ENCODE measurements around the gene LMF1.
"Not testable (repeated sequence)": the region's sequence is repeated elsewhere in the genome, so short reads cannot be mapped to it uniquely, and the experiment has no call there.

Gene LMF1

GRCh38 chr16:860891-861290 is 109.9 kb downstream of the LMF1 start:
- Histone ChIP-seq H3K9me3 (ENCODE audit: insufficient read depth, low read length) (no peaks in the 10 kb centered on the region; the same call in 1 of the 2 replicates), H3K27me3 (ENCODE audit: low read depth, low read length) (no peaks in the 10 kb centered on the region)

GRCh38 chr16:858971-859370 is 111.8 kb downstream of the LMF1 start:
- not testable (repeated sequence) for H3K27ac ChIP-seq (ENCODE audit: low read length); H3K4me3 ChIP-seq (ENCODE audit: low read length); H3K9ac ChIP-seq (ENCODE audit: low read length); H4K20me1 ChIP-seq (ENCODE audit: insufficient read depth, low read length); H3K36me3 ChIP-seq (replicated peaks; ENCODE audit: low read depth, low read length); H2AFZ ChIP-seq (ENCODE audit: low read depth, low read length); H3K9me3 ChIP-seq (ENCODE audit: insufficient read depth, low read length); H3K79me2 ChIP-seq (ENCODE audit: low read length); H3K27me3 ChIP-seq (ENCODE audit: low read depth, low read length); H3K4me2 ChIP-seq (ENCODE audit: low read length); H3K4me1 ChIP-seq (ENCODE audit: low read length)

More at GRCh38 chr16:860891-861290, 109.9 kb downstream of the LMF1 start:
- H3K9ac ChIP-seq (ENCODE audit: low read length) = no peak overlapping the region
- peaks cover 12% of the 10 kb centered on the region for H3K4me1 ChIP-seq (ENCODE audit: low read length)
- no peaks in the 10 kb centered on the region for H3K36me3 ChIP-seq (replicated peaks; ENCODE audit: low read depth, low read length)
- H2AFZ ChIP-seq (ENCODE audit: low read depth, low read length) = no peak overlapping the region
- H3K4me3 ChIP-seq (ENCODE audit: low read length) = no peak overlapping the region
- H3K4me2 ChIP-seq (ENCODE audit: low read length) = no peak overlapping the region
- H3K79me2 ChIP-seq (ENCODE audit: low read length) = no peaks in the 10 kb centered on the region
- no peaks in the 10 kb centered on the region for H4K20me1 ChIP-seq (ENCODE audit: insufficient read depth, low read length)
- no peak overlapping the region for H3K27ac ChIP-seq (ENCODE audit: low read length)
- no peak for TF ChIP-seq CTCF (IDR thresholded peaks at IDR 0.05; ENCODE audit: low read depth, low read length)
- no peak for TF ChIP-seq EZH2phosphoT487 (IDR thresholded peaks at IDR 0.05; ENCODE audit: low read depth)

- H3K4me1 ChIP-seq (ENCODE audit: low read length); H2AFZ ChIP-seq (ENCODE audit: low read depth, low read length); H3K79me2 ChIP-seq (ENCODE audit: low read length); H3K27me3 ChIP-seq (ENCODE audit: low read depth, low read length); H4K20me1 ChIP-seq (ENCODE audit: insufficient read depth, low read length); H3K36me3 ChIP-seq (replicated peaks; ENCODE audit: low read depth, low read length); H3K4me3 ChIP-seq (ENCODE audit: low read length); H3K9ac ChIP-seq (ENCODE audit: low read length); H3K9me3 ChIP-seq (ENCODE audit: insufficient read depth, low read length); H3K4me2 ChIP-seq (ENCODE audit: low read length); H3K27ac ChIP-seq (ENCODE audit: low read length): not testable (repeated sequence)
Observed at GRCh38 chr16:858441-858840, 112.3 kb downstream of the LMF1 start.

GRCh38 chr16:856811-857210 is 114.0 kb downstream of the LMF1 start:
- H3K9ac ChIP-seq (ENCODE audit: low read length) = no peak overlapping the region
- H3K36me3 ChIP-seq (replicated peaks; ENCODE audit: low read depth, low read length) = no peaks in the 10 kb centered on the region
- no peaks in the 10 kb centered on the region for H4K20me1 ChIP-seq (ENCODE audit: insufficient read depth, low read length)
- no peaks in the 10 kb centered on the region for H3K4me1 ChIP-seq (ENCODE audit: low read length)
- H2AFZ ChIP-seq (ENCODE audit: low read depth, low read length) = no peak overlapping the region
- H3K27me3 ChIP-seq (ENCODE audit: low read depth, low read length) = no peaks in the 10 kb centered on the region
- no peak overlapping the region for H3K4me2 ChIP-seq (ENCODE audit: low read length)
- H3K9me3 ChIP-seq (ENCODE audit: insufficient read depth, low read length) = no peaks in the 10 kb centered on the region; the same call in 1 of the 2 replicates
- no peaks in the 10 kb centered on the region for H3K79me2 ChIP-seq (ENCODE audit: low read length)
- H3K27ac ChIP-seq (ENCODE audit: low read length) = no peak overlapping the region
- no peak overlapping the region for H3K4me3 ChIP-seq (ENCODE audit: low read length)
- TF ChIP-seq CTCF (IDR thresholded peaks at IDR 0.05; ENCODE audit: low read depth, low read length) = no peak
- TF ChIP-seq EZH2phosphoT487 (IDR thresholded peaks at IDR 0.05; ENCODE audit: low read depth) = no peak

- Histone ChIP-seq H3K9me3 (ENCODE audit: insufficient read depth, low read length) (no peaks in the 10 kb centered on the region; the same call in 1 of the 2 replicates), H4K20me1 (ENCODE audit: insufficient read depth, low read length) (no peaks in the 10 kb centered on the region), H3K27me3 (ENCODE audit: low read depth, low read length) (no peaks in the 10 kb centered on the region), H3K4me2 (ENCODE audit: low read length) (no peak overlapping the region), H3K4me1 (ENCODE audit: low read length) (no peaks in the 10 kb centered on the region), H3K27ac (ENCODE audit: low read length) (no peak overlapping the region), H3K4me3 (ENCODE audit: low read length) (no peak overlapping the region), H3K36me3 (replicated peaks; ENCODE audit: low read depth, low read length) (no peaks in the 10 kb centered on the region), H3K79me2 (ENCODE audit: low read length) (no peaks in the 10 kb centered on the region), H3K9ac (ENCODE audit: low read length) (no peak overlapping the region), H2AFZ (ENCODE audit: low read depth, low read length) (no peak overlapping the region)
- TF ChIP-seq EZH2phosphoT487 (IDR thresholded peaks at IDR 0.05; ENCODE audit: low read depth) (no peak), CTCF (IDR thresholded peaks at IDR 0.05; ENCODE audit: low read depth, low read length) (no peak)
Observed at GRCh38 chr16:856101-856500, 114.7 kb downstream of the LMF1 start.
